Measurements from ENCODE around the gene RNF141. TPM values are rescaled to one million over a fixed set of nuclear protein-coding genes. Genes with fewer than 3 reads are reported as not detected.

RNF141 gene
- total RNA-seq, 4 donors from 2014 or later: 28.1 to 35.1 (median 33.5) TPM

GRCh38 chr11:10505278-10506007, 35.5 kb downstream of the RNF141 start:
- Histone ChIP-seq H3K4me1 (no peaks in the 10 kb centered on the region), H3K27me3 (no peaks in the 10 kb centered on the region), H3K9me3 (no peaks in the 10 kb centered on the region), H3K4me3 (no peak overlapping the region), H3K36me3 (peaks cover 0 to 23% (median 0%) of the 10 kb centered on the region in 3 donors), H3K27ac (no peak overlapping the region)
- DNase-seq: no peak
- TF ChIP-seq POLR2A (IDR thresholded peaks at IDR 0.05) (no peak), CTCF (IDR thresholded peaks at IDR 0.05) (no peak)

DNA sequence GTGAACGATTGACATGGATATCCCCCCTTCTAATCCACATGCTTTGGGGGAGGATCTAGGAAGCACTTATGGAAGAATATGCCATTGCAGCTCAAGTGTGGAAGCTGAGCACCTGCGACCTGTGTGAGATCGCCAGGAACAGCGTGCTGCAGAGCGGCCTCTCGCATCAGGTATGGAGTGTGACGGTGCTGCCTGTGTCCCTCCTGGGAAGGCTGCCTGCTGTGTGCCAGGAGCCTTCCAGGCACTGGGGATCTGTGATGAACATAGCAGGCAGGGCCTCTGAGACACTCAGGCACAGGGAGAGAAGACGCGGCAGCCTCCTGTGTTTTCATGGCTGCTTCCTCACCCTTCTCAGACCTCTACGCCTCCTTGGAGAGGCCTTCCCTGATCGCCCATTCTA, 36.5 kb downstream of the RNF141 start:
- Histone ChIP-seq H3K4me3 (no peak overlapping the region), H3K36me3 (peaks cover 0 to 30% (median 0%) of the 10 kb centered on the region in 3 donors), H3K4me1 (no peaks in the 10 kb centered on the region), H3K27ac (no peak overlapping the region), H3K9me3 (no peaks in the 10 kb centered on the region), H3K27me3 (no peaks in the 10 kb centered on the region)
- no peak for TF ChIP-seq CTCF (IDR thresholded peaks at IDR 0.05)
- no peak for TF ChIP-seq POLR2A (IDR thresholded peaks at IDR 0.05)
- no peak for DNase-seq

GRCh38 chr11:10503777-10504480, 37.1 kb downstream of the RNF141 start:
- H3K4me3 ChIP-seq: no peak overlapping the region
- TF ChIP-seq POLR2A (IDR thresholded peaks at IDR 0.05) (no peak), CTCF (IDR thresholded peaks at IDR 0.05) (no peak)
- no peaks in the 10 kb centered on the region for H3K4me1 ChIP-seq
- no peaks in the 10 kb centered on the region for H3K27me3 ChIP-seq
- peak overlapping the region in 1 of 4 donors; percentile 31 for H3K27ac ChIP-seq
- no peaks in the 10 kb centered on the region for H3K9me3 ChIP-seq
- H3K36me3 ChIP-seq: peaks cover 0 to 30% (median 0%) of the 10 kb centered on the region in 3 donors
- no peak for DNase-seq

GRCh38 chr11:10503221-10503620, 37.8 kb downstream of the RNF141 start:
- DNase-seq: peak in 1 of 3 donors; percentile 40
- Histone ChIP-seq H3K36me3 (peaks cover 0 to 35% (median 0%) of the 10 kb centered on the region in 3 donors), H3K27ac (peak overlapping the region in 3 of 4 donors; percentile 5 to 32 (median 31))

GRCh38 chr11:10502770-10503169, 38.2 kb downstream of the RNF141 start:
- peaks cover 0 to 40% (median 0%) of the 10 kb centered on the region in 3 donors for H3K36me3 ChIP-seq
- peak overlapping the region in 3 of 4 donors; percentile 5 to 32 (median 31) for H3K27ac ChIP-seq
- no peaks in the 10 kb centered on the region for H3K4me1 ChIP-seq
- H3K27me3 ChIP-seq: no peaks in the 10 kb centered on the region
- no peaks in the 10 kb centered on the region for H3K9me3 ChIP-seq
- no peak overlapping the region for H3K4me3 ChIP-seq
- peak in 1 of 3 donors; percentile 49 for DNase-seq
- TF ChIP-seq POLR2A (IDR thresholded peaks at IDR 0.05) (no peak), CTCF (IDR thresholded peaks at IDR 0.05) (no peak)

More at GRCh38 chr11:10503221-10503620, 37.8 kb downstream of the RNF141 start:
- Histone ChIP-seq H3K4me1 (no peaks in the 10 kb centered on the region), H3K27me3 (no peaks in the 10 kb centered on the region), H3K9me3 (no peaks in the 10 kb centered on the region), H3K4me3 (no peak overlapping the region)
- TF ChIP-seq POLR2A (IDR thresholded peaks at IDR 0.05) (no peak), CTCF (IDR thresholded peaks at IDR 0.05) (no peak)

All from Peyer's patch (tissue), 4 donors.